NCI-H2196 treated with DMSO at 0.1 percent for 48 hours (cell line): Measurements from ENCODE around the gene PSMC3.

Experiments
- DNase-seq: peaks from one replicate; lab custom pipeline; 2025; ENCODE audit not compliant: unreplicated experiment; lab: John Stamatoyannopoulos, UW

Gene PSMC3

DNA sequence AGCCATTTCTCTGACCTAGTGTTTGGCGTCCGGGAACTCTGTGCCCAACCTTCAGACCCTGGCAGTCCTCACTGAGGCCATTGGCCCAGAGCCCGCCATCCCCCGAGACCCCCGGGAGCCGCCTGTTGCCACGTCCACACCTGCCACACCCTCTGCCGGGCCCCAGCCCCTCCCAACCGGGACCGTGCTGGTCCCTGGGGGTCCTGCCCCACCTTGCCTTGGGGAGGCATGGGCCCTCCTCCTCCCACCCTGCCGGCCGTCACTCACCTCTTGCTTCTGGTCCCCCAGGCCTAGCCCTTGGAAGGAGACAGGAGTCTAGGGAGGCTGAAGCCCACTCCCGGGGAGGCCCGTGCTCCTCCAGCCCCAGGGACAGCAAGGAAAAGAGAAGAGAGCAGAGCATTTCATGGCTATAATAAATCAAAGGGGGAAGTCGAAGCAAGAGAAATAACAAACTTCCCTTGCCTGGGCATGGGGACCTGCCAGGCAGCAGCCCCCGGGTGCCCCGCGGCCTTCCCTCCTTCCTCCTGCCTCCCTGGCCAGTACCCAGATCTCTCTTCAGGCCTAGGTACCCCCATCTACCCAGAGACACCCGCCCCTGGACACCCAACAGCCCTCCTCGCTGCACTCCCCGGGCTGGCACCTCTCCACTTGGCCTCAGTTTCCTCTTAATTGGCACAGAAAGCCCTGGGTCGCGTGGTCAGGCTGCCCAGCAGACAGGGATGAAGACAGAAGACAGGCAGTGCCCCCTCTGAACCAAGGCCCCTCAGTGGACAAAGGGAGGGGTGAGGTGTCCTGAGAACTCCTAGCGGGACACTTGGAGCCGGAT lies 30.8 kb downstream of the PSMC3 start:
- no peak for DNase-seq

DNA sequence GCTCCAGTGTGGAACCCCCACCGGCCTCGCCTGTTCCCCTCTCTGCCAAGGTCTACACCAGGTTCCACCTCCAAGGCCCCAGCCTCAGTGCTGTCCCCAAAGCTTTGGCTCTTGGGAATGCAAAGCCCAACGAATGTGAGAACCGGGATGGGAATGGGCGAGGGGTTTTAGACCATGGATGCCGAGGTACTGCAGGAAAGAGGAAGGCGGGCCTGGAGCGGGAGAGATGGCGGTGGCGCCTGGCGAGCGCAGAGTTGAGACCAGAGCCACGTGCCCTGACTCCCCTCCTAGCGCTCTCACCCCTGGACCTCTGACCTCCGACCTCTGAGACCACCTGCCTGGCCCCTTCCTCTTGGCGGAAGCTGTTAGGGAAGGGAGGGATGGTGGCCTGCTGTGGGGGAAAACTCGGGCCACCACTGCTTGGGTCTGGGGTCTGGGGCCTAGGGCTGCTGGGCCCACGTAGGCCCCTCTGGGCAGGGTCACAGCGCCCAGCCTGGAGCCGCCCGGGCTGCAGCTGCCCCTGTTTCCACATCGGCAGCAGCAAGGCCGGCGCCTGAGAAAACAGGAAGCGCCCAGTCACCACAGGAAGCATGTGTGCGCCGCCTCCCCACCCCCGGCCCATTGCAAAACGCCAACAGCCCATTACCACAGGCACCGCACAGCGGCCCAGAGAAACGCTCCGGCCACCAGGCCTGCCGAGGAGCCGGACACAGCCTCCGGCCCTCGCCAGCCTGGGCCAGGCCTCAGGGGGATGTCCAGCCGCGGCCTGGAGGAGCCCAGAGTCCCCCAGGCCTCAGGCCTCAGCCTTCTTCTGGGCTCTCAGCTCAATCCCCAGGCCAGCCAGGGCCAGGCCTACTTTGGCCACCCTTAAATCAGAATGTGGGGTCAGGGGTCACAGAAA lies 31.7 kb downstream of the PSMC3 start:
- DNase-seq: no peak

DNA sequence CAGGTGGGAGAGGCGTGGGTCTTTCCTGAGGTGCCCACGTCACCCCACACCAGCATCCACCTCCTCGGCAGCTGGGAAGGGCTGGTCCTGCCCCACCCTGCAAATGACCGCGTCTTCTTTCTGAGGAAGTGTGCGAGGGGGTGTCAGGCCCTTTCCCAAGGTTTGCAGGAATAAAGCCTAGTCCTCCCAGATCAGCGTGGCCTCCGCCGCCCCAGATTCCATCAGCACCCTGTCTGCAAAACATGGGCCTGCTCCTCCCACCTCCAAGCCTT lies 32.3 kb downstream of the PSMC3 start:
- DNase-seq: no peak

DNA sequence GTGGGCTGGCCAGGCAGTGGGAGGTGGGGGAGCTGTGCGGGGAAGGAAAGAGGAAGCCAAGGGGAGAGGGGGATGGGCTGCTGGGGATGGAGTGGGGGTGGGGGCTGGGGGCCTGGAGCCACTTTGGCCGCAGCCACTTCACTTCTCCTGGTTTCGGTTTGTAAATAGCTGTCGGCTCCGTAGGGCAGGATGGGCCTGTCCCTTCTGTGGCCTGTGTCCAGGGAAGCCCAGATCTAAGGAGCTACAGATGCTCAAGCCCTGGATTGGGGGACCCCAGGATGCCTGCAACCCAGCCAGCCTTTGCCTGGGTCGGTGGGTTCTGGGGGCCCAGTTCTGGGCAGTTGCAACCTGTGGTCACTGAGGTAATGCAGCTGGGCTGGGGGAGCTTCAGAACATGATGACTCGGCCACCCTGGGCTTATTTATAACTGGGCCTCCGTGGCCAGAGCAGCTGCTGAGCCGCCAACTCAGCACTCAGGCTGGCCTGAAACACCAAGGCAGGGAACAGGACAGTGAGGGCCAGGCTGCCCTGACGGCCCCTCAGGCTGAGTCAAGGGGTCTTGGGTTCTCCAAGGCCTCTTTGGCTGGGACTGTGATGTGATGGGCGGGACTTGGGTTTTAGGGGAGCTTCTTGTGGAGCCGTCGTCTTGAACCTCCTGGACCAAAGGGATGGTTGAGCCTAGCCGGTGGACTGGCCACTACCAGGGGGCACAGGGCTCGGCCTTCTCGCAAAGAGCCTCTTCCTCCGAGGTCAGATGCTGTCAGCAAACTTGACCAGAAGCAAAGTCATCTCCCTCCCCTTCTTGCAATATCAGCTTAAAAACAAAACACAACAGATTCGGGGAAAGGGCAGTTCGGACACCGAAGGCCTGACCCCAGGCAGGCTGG lies 32.8 kb downstream of the PSMC3 start:
- DNase-seq: no peak

DNA sequence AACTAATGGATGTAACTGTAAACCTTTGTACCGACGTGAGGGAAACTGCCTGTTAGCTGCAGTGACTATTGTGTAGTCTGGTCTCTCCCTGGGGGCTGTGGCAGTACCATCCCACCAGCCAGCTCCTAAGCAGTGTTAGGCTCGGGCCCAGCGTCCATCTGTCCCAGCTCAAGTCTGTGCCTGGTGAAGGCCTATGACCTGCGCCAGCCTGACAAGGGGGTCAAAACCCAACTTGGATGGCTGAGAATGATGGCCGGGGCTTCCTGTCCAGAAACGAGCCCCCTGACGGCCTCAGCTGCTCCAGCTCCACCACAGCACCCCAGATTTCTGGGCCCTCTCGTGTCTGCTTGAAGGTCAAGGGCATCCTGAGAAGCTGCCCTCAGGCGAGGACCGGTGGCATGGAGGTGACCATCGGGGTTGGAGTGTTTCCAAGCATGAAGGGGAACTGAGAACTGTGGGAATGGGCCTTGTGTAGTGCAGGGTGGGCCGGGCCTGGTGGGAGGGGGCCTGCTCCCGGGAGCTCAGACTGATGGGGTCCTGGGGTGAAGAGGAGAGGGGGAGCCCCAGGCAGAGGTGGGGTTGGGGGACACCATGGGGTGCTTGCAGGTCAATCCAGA lies 33.6 kb downstream of the PSMC3 start:
- DNase-seq: no peak

DNA sequence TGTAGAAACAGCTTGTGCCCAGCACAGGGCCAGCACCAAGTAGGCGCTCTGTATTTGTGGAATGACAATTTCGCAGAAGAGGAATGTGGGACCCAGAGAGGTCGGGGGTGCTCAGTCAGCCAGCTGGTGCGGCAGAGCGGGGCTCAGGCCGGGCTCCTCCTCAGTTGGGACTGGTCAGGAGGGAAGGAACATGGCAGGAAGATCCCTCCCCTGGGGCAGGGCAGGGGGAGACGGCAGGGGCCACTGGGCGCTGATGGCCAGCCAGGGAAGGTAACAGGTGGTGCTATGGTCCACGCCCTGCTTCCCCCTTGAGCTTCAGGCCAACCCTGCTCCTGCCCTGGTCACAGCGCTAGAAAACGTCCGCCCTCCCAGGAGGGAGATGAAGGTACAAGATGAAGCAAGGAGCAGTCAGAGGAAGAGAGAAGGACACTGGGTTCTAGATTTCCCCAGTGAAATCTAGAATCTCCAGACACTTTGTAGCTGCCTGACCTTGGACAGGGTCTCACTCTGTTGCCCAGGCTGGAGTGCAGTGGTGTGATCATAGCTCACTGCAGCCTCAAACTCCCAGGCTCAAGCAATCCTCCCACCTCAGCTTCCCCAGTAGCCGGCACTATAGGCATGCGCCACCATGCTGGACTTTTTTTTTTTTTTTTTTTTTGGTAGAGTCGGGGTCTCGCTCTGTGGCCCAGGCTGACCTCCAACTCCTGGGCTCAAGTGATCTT lies 34.4 kb downstream of the PSMC3 start:
- no peak for DNase-seq

DNA sequence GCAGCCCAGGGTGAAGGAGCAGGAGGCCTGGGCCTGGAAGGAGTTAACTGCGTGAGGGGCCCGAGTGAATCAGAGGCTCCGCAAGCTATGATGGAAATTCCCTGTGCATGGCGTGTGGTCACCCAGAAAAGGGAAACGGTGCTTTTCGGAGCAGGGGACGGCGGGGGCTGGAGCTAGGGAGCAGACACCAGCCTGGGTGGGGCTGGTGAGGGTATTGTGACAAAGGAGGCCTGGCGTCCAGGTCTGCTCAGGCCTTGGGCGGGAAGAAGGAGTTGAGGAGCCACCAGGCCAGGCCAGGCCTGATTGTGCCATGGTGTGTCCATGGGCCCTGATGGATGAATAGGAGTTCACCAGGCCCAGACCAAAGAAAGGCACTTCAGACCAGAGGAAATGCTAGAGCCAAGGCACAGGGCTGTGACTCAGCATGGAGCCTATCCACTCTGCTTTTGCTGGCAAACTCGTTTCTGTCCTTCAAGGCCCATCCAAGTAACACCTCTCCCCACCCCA lies 35.1 kb downstream of the PSMC3 start:
- DNase-seq: no peak

DNA sequence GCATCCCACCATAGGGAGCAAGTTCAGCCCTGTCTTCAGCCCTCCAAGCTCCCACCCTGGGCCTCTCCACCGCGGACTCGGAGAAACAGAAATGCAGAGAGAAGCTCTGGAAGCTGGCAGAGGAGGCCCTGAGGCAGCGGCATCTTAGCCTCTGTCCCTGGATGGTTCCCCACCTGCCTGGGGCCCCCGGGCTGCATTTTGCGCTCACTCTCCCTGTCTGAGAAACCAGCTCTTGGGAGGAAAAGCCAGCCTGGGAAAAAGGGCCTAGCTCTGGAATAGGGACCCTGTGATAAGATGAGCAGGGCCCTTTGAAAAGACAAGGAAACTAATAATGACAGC lies 35.8 kb downstream of the PSMC3 start:
- DNase-seq: no peak

DNA sequence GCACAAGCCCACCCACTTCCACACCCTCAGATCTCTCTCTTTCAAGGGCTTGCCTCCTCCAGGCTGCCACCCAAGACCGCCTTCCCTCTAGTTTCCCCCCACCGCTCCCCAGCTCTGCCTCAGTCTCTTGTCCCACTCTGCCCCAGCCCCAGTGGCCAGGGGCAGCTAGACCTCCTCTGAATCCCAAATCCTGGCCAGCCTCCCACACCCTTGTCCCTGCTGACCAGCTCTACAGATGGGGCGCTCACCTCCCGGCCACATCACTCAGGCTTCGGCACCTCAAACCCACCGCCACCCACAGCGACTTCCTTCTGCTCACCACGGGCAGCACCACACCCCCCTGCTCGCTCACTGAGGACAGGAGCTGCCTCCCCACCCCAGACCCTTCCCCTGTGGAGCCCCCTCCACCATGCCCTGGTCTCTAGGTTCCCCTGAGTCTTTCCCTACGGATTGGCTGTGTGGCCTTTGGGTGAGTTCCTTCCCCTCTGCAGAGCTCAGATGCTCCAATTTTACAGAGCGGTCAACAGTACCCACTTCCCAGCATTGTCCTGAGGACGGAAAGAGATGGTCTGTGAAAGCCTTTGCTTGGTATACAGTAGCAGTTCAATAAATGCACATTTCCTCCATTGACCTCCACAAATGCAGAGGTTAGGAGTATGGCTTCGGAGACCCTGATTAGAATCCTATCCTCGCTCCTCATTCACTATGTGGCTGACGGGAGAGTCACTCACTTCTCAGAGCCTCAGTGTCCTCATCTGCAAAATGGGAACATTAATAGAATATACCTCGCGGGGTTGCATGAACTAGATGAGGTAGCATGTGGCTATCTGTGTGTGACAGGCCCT lies 36.4 kb downstream of the PSMC3 start:
- no peak for DNase-seq

DNA sequence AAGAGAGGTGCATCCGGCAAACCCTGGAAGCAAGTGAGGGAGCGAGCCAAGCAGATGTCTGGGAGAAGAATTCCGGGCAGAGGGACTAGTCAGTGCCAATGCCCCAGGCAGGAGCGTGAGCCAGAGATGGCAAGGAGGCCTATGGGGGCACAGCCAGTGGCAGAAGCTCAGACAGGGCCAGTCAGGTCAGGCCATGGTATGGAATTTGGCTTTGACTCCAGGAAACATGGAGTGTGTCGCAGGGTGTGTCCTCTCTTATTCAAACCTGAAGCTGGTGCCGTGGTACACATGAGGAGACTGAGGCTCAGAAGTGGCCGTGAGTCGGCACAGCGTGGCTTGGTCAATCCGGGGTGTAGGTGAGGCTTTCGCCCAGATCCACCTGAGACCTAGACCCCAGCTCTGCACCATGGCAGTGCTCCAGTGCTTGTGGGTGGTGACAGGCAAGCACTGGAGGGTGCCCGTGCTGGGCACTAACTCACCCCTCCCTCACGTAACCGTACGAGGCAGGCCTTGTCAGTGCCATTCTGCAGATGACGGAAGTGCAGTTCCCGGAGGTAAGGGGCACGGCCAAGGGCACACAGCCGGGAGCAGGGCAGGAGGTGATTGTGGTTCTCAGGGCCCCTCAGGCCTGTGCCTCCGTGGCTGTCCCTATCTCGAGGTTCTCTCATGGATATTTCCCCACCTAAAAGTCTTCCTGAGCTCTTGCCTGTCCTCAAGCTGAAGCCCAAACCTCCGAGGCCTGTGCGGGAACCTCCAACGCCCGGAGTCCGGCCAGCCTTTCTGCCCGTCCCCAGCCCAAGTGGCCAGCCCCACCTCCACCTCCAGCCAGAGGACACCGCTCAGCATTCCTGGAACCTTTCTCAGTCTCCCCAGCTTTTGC lies 37.3 kb downstream of the PSMC3 start:
- DNase-seq: no peak

DNA sequence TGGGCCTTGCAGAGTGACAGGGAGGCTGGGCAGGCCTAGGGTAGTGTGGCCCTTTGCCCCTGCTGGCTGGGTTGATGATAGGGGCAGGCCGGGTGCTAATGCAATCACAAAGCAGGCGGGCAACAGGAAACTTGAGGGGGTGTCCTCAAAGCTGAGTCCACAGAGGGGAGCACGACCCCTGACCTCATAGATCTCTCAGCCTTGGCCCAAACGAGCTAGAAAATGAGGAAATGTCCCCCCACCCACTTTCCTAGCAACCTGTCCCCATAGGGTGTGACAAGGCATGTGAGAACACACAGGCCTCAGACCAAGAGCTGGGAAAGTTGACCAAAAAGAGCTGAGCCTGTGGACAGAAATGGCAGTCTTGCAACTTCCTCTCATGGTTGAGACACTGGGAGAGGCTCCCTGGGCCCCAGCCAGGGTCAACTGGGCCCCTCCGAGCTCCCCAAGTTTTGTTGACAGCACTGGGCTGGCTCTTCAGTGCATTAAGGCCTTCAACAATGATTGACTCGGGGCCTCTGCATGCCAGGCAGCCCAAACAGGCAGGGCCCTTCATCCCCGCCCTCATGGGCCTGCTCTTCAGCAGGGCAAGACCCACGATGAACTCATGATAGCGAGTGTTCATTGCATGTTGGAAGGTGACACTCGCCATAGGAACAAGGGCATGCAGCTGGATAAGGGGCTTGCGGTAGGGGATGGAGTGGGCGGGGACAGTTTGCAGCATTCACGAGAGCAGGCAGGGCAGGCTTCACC lies 38.1 kb downstream of the PSMC3 start:
- DNase-seq: no peak

DNA sequence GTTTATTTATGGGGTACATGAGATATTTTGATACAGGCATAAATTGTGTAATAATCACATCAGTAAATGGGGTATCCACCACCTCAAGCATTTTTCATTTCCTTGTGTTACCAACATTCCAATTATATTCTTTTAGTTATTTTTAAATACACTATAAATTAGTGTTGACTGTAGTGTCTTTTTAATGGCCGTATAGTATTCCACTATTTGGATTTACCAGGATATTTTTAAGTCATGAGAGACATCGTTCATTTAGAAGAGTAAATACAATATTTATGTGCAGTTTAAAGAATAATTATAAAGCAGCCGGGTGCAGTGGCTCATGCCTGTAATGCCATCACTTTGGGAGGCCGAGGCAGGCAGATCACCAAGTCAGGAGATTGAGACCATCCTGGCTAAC lies 41.7 kb downstream of the PSMC3 start:
- DNase-seq: no peak

DNA sequence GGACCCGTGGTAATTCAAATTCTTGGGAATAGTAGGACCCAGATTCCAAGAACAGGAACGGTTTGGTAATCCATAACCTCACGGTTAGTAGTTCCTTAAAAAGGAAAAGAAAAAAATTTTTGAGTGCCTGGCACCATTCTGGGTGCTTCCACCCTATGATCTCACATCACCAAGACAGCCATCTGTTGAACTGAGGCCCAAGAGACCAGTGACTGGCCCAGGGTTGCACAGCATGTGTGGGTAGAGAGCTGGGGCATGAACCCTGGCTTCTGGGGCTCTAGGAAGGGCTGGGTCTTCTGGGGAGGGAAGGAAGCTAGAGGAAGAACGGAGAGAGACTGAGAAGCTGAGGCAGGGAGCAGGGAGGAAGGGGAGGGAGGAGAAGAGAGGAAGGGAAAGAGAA lies 43.2 kb downstream of the PSMC3 start:
- DNase-seq: no peak

DNA sequence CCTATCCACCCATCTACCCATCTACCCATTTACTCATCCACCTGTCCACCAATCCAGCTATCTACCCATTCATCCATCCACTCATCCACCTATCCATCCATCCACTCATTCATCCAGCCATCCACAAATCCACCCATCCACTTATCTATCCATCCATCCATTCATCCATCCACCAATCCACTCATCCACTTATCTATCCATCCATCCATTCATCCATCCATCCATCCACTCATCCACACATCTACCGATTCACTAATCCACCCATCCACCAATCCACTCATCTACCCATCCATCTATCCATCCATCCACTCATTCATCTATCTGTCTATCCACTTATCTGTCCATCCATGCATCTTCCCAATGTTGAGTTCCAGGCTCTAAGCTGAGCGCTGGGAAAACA lies 46.2 kb downstream of the PSMC3 start:
- no peak for DNase-seq

DNA sequence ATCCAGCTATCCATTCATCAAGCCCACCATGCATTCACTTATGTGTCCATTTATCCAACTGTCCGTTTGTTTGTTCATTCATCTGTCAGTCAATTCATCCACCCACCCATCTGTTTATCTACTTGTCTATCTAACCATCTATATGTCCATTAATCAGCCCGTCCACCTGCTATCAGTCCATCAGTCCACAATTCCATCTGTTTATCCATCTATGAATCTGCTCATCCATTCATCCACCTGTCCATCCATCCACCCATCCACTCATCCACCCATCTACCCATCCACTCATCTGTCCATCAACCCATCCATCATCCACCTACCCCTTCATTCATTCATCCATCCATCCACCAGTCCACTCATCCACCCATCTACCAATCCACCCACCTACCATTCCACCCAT lies 46.9 kb downstream of the PSMC3 start:
- no peak for DNase-seq

DNA sequence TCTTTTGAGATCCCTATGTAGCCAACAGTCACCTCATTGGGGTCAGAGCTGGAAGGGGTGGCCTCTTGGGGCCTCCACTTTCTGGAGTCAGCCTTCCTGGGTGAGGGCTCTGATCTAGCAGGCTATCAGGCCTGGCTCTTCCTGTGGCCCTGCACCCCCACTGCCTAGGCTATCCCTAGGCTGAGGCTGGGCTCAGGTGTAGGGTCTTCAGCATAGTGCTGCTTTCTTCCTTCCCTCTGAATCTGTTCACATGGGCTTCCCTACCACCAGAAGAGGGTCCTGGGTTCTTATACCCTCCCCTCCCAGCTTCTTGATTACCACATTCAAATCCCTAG lies 47.4 kb downstream of the PSMC3 start:
- no peak for DNase-seq

DNA sequence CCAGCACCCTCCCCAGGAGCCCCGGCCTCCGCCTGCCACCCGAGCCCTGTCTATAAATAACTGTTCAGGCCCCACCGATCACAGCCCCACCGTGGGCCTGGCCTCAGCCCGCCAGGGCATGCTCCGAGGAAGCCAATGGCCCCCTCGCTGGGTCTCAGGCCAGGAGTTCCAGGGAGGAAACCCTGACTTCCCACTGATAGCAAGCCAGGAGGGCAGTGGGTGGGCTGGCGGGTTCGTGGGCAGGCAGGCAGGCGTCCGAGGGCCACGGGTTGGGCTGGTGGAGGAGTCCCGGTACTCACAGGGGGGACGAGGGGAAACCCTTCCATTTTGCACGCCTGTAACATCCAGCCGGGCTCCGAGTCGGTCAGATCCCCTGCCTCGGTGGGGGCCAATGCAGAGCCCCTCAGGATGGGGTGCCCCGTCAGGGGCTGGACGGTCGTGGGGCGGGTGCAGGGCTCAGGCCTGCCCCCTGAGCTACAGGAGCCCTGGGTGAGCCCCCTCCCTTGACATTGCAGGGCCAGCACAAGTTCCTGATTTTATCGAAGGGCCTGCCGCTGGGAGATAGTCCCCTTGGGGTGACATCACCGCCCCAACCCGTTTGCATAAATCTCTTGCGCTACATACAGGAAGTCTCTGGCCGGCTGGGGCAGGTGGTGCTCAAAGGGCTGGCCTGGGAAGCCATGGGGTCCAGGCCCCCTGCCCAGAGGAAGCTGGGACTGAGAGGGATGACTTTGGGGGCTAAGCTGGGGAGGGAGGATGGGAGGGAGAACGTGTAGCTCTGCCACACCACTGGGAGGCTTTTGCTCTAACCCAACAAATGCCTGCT lies 48.0 kb downstream of the PSMC3 start, which contains the start of gene SPI1:
SPI1 (minus strand) TSS at position 538 of the 826 bp plus-strand sequence; CDS start at position 344, 194 bp downstream.
- no peak for DNase-seq
